ENCODE measurements around the gene GJC2. TPM values are rescaled to one million over a fixed set of nuclear protein-coding genes. Genes with fewer than 3 reads are reported as not detected.

The GJC2 gene
- total RNA-seq, 1 experiment from 2014 or later: 18.5 TPM

DNA sequence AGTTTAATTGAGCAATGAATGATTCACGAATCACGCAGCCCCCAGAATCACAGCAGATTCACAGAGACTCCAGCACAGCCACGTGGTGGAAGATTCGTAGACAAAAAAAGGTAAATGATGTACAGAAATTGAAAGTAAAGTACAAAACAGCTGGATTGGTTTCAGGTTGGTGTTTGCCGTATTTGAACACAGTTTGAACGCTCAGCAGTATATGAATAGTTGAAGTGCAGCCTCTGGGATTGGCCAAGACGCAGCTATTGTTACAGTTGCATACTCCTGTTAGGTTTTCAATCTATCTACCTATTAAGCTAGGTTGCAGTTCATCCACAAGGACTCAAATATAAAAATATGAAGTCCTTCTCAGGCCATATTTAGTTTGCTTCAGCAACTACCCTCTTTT is 37.6 kb upstream of the GJC2 start:
- DNase-seq (ENCODE audit: unreplicated experiment): no peak
- intact Hi-C loops (cut with micrococcal nuclease): no loop called here
- peaks cover 8% of the 10 kb centered on the region for H3K4me1 Mint-ChIP-seq (ENCODE audit: insufficient read depth, unreplicated experiment)
- ChIA-PET CTCF (interaction anchor here (0.6 to 3.9 kb wide), 6 partner anchors 19 to 1707 kb away, joined by 3 to 10 read pairs (median 4); no protein-coding TSS in a partner anchor), POLR2A (interaction anchor here (0.6 to 10.8 kb wide), 5 partner anchors 9 to 329 kb away, joined by 3 to 128 read pairs (median 4); partner anchors contain the start of gene ARF1)
- BruUV-seq (replicated peaks): no TSS peak
- H3K9me3 Mint-ChIP-seq (ENCODE audit: unreplicated experiment): no peaks in the 10 kb centered on the region
- no peak overlapping the region for H3K27ac Mint-ChIP-seq (ENCODE audit: low read depth, unreplicated experiment)
- TF ChIP-seq, protein P1, sequence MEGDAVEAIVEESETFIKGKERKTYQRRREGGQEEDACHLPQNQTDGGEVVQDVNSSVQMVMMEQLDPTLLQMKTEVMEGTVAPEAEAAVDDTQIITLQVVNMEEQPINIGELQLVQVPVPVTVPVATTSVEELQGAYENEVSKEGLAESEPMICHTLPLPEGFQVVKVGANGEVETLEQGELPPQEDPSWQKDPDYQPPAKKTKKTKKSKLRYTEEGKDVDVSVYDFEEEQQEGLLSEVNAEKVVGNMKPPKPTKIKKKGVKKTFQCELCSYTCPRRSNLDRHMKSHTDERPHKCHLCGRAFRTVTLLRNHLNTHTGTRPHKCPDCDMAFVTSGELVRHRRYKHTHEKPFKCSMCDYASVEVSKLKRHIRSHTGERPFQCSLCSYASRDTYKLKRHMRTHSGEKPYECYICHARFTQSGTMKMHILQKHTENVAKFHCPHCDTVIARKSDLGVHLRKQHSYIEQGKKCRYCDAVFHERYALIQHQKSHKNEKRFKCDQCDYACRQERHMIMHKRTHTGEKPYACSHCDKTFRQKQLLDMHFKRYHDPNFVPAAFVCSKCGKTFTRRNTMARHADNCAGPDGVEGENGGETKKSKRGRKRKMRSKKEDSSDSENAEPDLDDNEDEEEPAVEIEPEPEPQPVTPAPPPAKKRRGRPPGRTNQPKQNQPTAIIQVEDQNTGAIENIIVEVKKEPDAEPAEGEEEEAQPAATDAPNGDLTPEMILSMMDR (IDR thresholded peaks at IDR 0.05; ENCODE audit: unreplicated experiment): no peak
- H3K27me3 Mint-ChIP-seq (ENCODE audit: insufficient read depth, unreplicated experiment): no peaks in the 10 kb centered on the region
- peaks cover under 1% of the 10 kb centered on the region for H3K36me3 Mint-ChIP-seq (ENCODE audit: insufficient read depth, unreplicated experiment)
- H3K4me3 Mint-ChIP-seq (ENCODE audit: unreplicated experiment): no peak overlapping the region

DNA sequence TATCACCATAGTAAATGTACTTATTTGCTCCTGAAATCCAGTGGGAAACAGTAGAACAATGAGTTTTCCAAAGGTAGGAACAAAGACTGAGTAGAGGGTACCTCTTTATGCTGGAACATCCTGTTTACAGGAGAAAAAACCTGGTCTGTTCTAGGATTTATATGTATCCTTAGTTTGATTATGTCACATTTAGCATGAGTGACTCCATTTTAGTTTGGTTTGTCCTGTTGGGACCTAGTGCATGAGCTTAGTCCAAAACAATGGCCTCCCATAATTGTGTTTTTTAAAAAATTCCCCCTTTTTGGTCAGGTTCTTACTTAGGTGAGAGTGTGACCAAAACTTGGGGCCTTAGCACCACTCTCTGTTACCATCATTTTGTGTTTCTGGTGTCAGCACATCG is 37.1 kb upstream of the GJC2 start:
- no TSS peak for BruUV-seq (replicated peaks)
- Mint-ChIP-seq H3K36me3 (ENCODE audit: insufficient read depth, unreplicated experiment) (no peaks in the 10 kb centered on the region), H3K4me3 (ENCODE audit: unreplicated experiment) (no peak overlapping the region), H3K4me1 (ENCODE audit: insufficient read depth, unreplicated experiment) (peaks cover 8% of the 10 kb centered on the region), H3K27ac (ENCODE audit: low read depth, unreplicated experiment) (no peak overlapping the region), H3K27me3 (ENCODE audit: insufficient read depth, unreplicated experiment) (no peaks in the 10 kb centered on the region), H3K9me3 (ENCODE audit: unreplicated experiment) (no peaks in the 10 kb centered on the region)
- TF ChIP-seq, protein P1 (IDR thresholded peaks at IDR 0.05; ENCODE audit: unreplicated experiment): no peak
- intact Hi-C loops (cut with micrococcal nuclease): no loop called here
- DNase-seq (ENCODE audit: unreplicated experiment): no peak
- ChIA-PET POLR2A (interaction anchor here (0.6 to 10.8 kb wide), 4 partner anchors 9 to 329 kb away, joined by 3 to 128 read pairs (median 44); partner anchors contain the start of gene ARF1), CTCF (interaction anchor here (0.6 to 3.9 kb wide), 4 partner anchors 18 to 1708 kb away, joined by 3 to 10 read pairs (median 7); no protein-coding TSS in a partner anchor)

DNA sequence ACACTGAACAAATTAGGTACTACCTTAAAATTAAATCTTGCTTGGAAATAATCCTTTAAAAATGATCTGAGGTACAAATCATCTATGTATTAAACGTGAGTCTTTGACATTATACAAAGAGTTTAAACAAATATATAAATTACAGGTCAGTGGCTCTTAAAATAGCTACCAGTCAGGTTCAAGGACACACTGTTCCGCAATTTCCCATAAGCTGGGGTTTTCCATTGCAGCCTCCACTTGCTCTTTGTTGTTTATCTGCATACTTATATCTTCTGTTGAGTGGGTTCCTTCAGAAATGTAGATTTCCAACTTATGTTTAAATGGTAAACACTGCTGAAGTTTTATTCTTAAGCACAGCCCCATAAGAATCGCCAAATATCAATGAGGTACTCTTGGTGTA is 34.9 kb upstream of the GJC2 start:
- Mint-ChIP-seq H3K9me3 (ENCODE audit: unreplicated experiment) (peaks cover 8% of the 10 kb centered on the region), H3K4me3 (ENCODE audit: unreplicated experiment) (no peak overlapping the region), H3K27ac (ENCODE audit: low read depth, unreplicated experiment) (no peak overlapping the region), H3K27me3 (ENCODE audit: insufficient read depth, unreplicated experiment) (no peaks in the 10 kb centered on the region), H3K36me3 (ENCODE audit: insufficient read depth, unreplicated experiment) (no peaks in the 10 kb centered on the region), H3K4me1 (ENCODE audit: insufficient read depth, unreplicated experiment) (peaks cover 5% of the 10 kb centered on the region)
- no peak for DNase-seq (ENCODE audit: unreplicated experiment)
- ChIA-PET CTCF (interaction anchor here (0.9 to 3.9 kb wide), 3 partner anchors 10 to 116 kb away, joined by 4 to 10 read pairs (median 8); no protein-coding TSS in a partner anchor), POLR2A (interaction anchor here (1.3 to 1.5 kb wide), 2 partner anchors 16 to 31 kb away, joined by 4 to 6 read pairs; no protein-coding TSS in a partner anchor)
- intact Hi-C loops (cut with micrococcal nuclease): no loop called here
- BruUV-seq (replicated peaks): no TSS peak
- TF ChIP-seq, protein P1 (IDR thresholded peaks at IDR 0.05; ENCODE audit: unreplicated experiment): no peak

DNA sequence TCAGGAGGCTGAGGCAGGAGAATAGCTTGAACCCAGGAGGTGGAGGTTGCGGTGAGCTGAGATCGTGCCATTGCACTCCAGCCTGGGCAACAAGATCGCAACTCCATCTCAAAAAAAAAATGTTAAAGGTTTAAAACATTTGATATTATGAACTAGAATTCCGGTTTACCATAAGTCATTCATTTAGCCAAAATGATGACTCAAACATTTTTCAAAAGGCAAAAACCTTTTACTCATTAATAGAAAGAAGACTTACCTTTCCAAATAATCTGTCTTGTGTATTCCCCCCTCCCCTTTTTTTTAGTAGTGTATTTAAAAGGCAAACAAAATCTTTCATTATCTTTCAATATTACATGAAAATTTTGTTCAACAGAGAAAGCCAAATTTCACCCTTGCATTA is 32.4 kb upstream of the GJC2 start:
- no peak overlapping the region for H3K4me3 Mint-ChIP-seq (ENCODE audit: unreplicated experiment)
- no peak overlapping the region for H3K27ac Mint-ChIP-seq (ENCODE audit: low read depth, unreplicated experiment)
- no peaks in the 10 kb centered on the region for H3K36me3 Mint-ChIP-seq (ENCODE audit: insufficient read depth, unreplicated experiment)
- DNase-seq (ENCODE audit: unreplicated experiment): no peak
- ChIA-PET POLR2A (no interaction called here), CTCF (no interaction called here)
- BruUV-seq (replicated peaks): no TSS peak
- H3K27me3 Mint-ChIP-seq (ENCODE audit: insufficient read depth, unreplicated experiment): no peaks in the 10 kb centered on the region
- no peaks in the 10 kb centered on the region for H3K4me1 Mint-ChIP-seq (ENCODE audit: insufficient read depth, unreplicated experiment)
- TF ChIP-seq, protein P1 (IDR thresholded peaks at IDR 0.05; ENCODE audit: unreplicated experiment): no peak
- H3K9me3 Mint-ChIP-seq (ENCODE audit: unreplicated experiment): peaks cover 8% of the 10 kb centered on the region
- intact Hi-C loops (cut with micrococcal nuclease): no loop called here
